DMS53 treated with DMSO at 0.1 percent for 48 hours (cell line): Measurements from ENCODE around the gene ARL3.
"Not testable (repeated sequence)": the region's sequence is repeated elsewhere in the genome, so short reads cannot be mapped to it uniquely, and the experiment has no call there.

Experiments used
- DNase-seq: peaks from one replicate; lab custom pipeline; 2025; ENCODE audit not compliant: unreplicated experiment; lab: John Stamatoyannopoulos, UW

Gene ARL3

DNA sequence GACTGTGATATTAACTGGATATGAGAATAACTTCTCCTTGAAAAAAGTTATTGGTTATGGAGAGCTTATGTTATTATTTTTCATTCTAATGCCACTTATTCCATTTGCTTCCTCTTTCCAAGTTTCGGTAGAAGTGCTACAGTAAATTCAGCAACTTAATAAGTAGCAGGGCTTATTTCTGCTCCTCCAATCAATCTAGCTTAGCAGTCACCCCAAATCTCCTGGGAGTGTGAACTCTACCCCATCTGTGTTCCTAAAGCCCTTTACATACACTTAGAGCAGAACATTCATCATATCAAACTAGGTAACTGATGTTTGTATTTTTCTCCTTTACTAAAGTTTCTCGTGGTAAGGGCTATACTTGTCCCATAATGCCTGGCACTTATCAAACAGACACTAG lies 8.7 kb downstream of the ARL3 start:
- DNase-seq = no peak

DNA sequence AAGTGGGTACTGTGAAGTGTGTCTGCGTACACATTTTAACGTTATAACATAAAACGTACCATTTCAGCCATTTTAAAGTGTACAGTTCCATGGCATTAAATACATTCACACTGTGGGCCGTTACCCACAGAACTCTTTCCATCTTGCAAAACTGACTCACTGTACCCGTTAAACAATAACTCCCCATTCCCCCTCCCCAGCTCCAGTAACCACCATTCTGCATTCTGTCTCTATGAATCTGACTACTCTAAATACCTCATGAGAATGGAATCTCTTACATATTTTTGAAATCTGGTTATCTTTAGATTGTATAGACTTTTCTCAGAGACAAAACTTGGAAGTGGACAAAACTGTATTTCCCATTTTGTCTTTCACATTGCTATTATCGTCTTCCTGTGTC lies 9.3 kb downstream of the ARL3 start:
- DNase-seq = no peak

DNA sequence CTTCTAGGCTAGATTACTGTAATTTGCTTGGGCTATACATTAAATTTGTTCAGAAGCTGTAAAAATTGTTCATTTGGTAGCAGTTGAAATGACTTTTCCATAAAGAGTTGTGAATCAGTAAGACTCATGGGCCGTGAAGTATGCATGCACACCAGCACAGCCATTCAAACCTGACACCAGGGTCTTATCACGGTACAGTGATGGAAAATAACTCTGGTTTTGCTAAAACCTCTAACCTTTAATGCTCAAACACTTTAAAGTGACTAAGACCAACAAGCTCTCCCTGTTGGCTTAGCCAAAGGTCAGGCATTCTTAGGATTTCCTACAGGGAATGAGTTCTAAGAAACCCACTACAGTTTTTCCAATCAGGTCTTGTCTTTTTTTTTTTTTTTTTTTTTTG lies 11.5 kb downstream of the ARL3 start:
- no peak for DNase-seq

DNA sequence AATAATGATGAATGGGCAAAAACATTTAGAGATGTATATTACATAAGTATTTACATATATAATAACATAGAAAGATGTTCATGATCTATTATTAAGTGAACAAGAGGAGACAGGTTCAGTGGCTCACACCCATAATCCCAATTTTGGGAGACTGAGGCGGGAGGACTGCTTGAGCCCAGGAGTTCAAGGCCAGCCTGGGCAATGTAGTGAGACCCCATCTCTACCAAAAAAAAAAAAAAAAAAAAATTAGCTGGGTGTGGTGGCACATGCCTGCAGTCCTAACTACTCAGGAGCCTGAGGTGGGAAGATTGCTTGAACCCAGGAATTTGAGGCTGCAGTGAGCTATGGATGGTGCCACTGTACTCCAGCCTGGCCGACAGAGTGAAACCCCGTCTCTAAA lies 12.4 kb downstream of the ARL3 start:
- no peak for DNase-seq

DNA sequence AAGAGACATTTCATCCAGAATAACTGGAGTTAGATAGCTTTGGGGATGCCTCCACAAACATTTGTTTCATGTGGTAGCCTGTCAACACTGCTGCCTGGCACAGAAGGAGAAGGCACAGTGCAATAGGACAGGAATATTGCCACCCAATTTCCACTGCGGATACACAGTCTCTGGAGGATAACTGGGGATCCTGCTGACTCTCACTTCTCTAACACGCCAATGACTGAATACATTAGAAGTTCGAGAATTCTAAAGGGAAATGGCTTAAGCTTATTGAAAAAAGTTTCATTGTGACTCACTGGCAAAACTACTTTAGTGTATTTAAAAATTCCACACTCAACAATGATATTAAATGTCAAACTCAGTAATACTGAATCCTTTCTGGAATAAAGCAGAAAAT lies 12.9 kb downstream of the ARL3 start:
- no peak for DNase-seq

DNA sequence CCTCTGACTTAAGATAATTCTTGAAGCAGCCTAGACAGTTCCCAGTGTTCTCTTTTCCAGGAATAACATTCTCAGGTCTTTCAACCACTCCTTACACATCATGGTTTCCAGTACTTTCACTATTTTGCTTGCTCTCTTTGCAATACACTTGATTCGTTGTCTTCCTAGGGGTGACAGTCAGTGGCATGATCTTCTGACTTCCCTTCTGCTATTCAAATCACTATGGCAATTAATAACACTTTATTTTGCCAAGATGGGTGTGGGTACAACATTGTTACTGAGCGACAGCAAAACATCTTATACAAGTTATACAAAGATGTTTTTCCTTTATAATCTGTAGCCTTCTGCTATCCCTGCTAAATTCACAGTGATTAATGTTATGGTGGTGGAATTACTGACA lies 15.3 kb downstream of the ARL3 start:
- DNase-seq = no peak

DNA sequence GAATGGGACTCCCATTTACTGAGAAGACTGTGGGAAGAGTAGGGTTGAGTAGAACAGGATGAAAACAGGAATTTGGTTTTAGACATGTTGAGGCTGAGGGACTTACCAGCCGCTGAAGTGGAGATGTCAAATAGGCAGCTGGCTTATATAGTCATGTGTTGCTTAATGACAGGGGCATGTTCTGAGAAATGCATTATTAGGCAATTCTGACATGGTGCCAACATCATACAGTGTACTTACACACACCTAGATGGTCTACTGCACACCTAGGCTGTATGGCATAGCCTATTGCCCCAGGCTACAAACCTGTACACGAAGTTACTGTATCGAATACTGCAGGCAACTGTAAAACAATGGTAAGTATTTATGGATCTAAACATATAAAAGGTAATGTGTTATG lies 17.5 kb downstream of the ARL3 start:
- no peak for DNase-seq

DNA sequence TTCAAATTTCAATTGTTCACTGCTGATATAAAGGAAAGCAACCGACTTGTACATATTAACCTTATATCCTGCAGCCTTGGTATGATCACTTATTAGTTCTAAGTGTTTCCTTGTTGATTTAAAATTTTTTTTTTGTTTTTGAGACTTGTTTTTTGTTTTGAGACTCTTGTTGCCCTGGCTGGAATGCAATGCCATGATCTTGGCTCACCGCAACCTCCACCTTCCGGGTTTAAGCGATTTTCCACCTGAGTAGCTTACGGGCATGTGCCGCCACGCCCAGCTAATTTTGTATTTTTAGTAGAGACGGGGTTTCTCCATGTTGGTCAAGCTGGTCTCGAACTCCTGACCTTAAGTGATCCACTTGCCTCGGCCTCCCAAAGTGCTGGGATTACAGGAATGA lies 18.8 kb downstream of the ARL3 start:
- not testable (repeated sequence) for DNase-seq

DNA sequence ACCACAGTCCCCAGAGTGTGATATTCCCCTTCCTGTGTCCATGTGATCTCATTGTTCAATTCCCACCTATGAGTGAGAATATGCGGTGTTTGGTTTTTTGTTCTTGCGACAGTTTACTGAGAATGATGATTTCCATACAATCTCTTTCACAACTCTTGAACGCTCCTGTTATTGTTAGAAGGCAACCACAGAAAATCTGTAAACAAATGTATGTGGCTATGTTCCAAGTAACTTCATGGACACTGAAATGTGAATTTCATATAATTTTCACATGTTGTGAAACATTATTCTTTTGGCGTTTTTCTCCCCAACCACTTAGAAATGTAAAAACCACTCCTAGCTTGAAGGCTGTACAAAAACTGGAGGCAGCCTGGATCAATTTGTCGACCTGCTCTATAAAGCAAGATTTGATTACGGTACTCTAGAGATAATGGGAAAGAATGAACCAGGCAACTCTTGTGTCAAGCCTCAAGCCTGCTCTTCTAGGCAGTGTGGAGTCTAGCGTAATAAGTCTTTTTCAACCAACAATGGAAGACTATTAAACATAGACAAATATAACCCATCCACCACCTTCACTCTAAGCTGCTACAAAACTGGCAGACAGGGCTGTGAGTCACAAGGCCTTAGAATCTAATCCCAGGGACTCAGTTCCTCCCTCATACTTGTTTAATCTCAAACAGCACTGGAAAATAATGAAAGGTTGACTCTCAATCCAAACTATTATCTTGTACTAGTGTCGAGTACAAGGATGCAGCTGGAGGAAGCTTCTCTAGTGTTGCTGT lies 22.7 kb downstream of the ARL3 start:
- DNase-seq = no peak

DNA sequence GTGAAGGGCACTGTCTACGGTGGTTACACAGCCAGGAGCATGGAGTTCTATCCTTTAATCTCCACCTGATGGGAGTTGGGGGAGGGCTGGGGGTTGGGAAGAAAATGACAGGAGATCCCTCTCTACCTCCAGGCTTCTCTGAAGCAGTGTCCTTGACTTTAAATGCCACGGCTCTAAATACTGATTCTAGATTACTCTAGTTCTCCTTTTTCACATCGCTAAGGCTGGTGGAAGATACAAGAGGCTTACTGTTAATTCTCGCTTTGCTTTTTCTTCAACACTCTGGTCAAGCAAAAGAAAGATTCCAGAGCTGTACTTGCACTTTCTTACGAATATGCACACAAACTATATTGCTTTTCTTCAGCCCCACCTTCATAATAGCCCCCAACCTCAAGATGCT lies 30.5 kb downstream of the ARL3 start:
- DNase-seq = no peak

DNA sequence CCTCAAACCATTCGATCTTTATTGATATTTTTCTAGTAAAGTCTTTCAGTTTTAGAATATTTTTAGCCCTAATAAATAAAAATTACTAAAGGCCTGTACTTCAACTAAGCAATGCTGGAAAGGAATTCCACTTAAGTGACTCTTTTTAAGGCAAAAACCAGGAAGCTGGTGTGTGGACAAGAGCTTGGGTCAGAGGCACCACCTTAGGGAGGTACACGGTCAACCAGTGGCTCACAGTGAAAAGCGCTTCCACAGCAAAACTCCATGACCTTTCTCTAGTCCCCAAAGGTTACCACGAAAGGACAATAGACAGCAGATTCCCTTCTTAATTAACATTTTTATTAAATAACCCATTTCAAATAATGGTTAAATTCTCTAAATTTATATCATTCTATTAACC lies 31.2 kb downstream of the ARL3 start:
- no peak for DNase-seq

DNA sequence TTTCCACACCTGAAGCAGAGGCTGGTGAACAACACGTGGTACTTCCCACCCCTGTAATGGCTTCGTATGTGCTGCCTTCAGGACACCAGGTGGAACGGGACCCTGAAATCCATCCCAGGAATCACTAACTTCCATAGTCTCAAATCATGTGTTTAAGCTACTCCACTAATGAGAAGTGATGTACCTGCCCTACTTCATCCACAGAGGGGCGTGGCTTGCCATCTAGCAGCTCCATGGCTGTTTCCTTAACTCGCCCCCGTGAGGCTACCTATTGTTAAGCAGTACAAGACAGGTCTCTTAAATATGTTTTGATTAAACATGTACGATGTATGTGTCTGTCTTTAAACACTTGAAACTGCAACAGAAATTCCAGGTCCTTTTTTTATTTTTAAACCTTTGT lies 31.8 kb downstream of the ARL3 start:
- DNase-seq = no peak

DNA sequence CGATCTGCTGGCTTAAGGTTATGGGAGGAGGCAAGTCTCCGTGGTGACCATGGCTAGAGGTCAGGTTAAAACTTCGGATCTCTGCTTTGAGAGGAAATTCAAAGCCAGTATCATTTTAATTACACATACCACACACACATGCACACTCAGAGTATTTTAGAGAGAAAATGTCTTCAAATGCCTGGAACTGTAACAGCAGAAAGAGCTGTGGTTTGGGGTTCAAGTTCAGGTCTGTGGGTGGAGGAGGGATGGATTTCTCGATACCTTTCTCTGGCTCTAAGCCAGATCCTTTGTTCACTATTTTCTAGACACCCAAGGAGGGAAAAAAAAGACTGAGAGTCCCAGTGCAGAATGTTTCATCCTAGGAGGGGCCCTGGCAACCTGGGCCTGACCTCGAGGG lies 32.5 kb downstream of the ARL3 start:
- no peak for DNase-seq

DNA sequence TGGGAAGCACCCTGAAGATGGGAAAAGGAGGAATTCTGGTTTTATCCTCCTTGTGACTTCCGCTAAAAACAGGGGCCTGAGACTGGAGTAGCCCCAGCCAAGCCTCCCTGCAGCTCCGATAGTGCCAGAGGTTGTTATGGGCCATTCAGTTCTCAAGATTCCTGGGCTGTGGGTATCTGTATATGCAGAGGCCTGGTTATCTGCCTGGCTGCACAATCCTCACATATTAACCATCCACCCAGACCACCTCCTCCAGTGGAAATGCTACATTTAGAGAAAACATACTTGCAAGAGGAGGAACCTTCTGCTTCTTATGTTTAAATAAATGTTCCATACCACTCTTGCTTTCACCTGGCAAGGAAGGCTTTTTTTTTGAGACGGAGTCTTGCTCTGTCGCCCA lies 34.6 kb downstream of the ARL3 start:
- DNase-seq = no peak

DNA sequence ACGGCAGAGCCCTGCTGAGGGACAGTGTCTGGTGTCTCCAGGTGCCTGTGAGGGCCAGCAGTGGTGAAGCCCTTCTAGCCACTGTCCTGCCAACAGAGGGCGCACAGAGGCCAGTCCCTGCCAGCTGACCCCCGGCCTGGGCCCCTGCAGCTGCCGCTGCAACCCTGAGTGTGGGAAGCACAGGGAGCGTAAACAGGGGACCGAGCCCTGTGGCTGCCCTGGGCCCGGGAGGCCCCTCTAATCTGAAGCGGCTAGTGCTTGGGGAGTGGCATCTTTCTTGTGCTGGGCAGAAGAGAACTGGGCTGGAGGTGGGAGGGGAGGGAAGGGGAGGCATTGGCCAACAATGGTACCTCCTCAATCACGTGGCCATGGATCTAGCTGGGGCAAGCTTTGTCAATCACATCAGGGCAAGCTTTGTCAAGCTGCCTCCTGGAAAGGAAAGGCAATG lies 35.3 kb downstream of the ARL3 start:
- DNase-seq = peak; percentile 89

DNA sequence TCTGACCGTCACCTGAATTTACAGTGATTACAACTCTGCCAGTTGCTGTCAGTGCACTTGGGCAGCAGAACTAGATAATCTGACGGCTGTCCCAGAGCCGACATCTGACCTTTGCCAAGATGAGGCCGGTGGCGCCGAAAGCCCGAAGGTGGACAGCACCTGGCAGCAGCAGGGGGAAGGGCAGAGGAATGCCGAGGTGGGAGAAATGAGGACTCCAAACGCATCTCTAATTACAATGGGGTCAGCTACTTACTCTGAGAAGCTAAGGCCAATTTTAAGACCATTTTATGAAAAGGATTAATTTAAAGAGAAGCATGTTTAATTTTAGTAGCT lies 36.2 kb downstream of the ARL3 start:
- no peak for DNase-seq

DNA sequence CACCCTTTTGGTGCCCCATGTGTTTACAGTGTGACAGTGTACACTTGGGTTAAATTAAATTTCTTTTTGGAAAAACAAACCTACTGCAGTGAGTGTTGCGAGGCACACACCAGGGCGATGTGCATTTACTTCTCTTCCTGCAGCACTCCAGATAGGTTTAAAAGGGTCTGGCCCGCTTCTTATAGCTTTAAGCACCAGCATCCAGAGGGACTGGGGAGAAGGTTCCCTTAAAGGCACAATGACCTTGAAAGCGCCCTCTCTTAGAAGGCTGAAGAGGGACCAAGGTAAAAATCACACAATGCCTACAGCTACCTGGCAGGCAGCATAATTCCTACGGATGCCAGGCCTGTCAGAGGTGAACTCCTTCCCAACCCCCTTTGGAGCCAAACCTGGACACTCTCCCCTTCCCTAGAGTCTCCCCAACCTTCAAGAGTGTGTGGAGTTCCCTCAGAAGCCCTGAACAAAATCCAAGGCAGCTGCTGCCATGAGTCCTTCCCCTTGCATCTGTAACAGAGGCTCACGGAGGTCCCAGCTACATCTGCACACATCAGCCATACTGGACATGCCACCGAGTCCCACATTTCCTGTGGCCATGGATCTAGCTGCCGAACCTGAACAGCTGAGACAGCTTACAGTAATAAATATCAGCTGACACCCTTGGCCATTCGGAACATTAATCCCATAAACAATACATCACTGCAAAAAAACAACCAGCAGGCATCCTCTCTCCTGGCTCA lies 36.7 kb downstream of the ARL3 start:
- DNase-seq = no peak

DNA sequence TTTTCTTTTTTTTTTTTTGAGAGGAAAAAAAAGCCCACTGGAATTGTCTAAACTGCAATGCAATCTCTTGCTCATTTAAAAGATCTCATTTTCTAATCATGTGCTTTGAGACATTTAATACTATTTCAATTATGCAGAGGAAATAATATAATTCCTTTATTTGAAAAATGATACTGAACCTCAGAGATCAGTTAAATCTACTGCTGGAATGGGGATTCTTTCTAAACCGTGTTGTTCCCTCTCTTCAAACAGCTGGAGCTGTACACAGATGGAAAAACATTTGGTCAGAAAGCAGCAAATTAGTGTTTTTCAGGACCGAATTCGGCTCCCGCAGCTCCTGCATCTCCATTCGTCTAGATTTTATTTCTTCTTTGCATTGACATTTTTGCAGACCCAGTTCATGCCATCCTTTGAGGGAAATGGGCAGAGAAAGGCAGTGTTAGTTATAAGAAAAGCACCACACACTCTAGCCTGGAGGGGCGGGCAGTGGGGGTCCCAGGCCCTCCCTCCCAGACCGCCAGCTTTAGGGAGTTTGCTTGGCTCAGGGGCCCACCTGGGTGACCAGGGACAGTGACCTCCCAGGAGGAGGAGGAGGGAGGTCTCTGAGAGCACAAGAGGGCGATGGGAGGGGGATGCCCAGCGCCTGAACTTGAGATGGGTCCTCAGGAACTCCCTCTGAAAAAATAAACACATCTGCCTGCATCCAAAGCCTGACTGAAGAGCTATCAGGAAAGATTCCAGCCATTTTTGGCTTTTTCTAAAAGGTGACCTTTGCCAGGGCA lies 37.5 kb downstream of the ARL3 start:
- DNase-seq = no peak

DNA sequence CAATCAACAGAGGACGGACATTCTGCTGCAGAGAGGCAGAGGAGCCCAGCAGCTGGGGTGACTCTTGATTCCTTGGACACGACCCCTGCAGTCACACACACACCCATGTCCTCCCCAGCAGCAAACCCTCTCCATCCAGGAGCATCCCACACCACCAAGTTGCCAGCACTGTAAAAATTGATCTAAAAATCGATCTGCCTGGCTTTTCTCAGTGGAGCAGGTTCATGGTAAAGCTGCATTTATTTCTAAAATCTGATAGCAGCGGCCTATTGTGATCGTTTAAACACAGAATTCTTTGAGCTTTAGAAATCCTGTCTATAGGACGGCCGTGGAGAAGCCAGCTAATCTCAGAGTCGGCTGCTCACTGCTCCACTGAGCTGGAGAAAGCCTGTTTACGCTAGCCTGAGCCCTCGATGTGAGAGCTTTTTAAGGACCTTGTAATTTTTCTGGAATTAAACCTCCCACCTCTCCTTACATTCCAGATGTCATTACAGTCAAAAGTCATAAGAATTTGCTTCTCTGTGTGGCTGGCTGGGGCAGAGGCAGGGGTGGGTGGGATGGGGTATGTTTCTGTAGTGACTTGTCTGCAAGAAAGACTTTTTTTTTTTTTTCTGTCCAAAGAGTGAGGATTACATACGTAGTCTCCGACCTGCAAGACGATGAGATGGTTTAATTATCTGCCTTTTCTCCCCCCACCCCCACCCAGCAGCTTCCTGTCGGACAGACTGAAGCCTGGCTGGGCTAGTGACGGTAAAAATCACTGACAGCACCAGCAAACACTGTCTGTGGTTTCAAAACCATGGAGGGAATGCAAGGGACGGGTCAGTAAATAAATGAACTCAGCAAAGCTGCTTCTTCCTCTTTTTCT lies 38.3 kb downstream of the ARL3 start:
- DNase-seq = no peak

DNA sequence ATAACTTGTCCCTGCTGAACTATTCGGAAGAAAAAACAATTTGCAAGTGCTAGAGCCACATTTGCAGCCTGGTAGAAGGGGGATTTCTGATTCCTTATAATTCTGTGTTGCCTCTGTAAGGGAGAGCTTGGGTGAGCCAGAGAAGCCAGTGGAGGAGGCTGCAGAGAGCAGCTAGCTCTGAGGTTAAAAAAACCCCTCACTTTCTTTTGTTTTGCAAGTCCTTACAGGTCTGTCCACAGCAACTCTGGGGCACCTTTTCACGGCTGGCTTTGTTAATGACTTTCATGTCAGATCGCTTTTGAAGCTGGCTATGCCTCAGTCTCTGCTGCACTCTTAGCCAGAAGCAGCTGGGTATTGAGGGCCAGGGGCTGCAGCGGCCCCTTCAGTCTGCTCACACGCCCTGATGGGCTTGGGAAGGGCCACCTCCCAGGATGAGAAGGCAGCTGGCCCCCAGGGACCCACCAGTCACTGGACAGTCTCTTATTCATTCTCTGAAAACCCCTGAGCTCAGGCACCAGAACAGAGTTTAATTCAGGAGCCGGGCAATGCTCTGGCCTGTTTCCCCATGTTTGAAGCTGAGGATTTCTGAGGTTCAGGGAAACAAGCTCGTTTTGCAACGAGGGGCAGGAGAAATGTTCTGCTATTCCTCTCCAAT lies 39.1 kb downstream of the ARL3 start:
- no peak for DNase-seq

DNA sequence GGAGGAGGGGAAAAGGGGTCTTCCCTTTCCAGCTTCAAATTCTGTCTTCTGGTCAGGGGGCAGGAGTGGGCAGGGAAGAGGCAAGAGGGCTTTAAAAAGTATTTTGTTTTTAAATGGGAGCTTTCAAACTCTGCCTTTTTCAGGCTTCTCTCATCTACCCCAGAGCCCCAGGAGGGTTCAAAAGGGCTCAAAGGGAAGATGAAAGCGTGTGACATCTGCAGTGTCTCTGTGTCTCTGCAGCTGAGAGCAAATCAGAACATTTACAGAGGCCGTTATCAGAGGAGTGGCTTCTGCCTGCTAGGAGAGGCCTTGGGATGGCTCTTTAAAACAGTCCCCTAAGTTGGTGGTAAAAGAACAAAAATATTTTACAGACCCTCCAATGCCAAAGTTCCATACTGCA lies 39.6 kb downstream of the ARL3 start:
- no peak for DNase-seq
